Activated T-cell treated with anti-CD3 and anti-CD28 coated beads for 4 hours (primary cell): ENCODE data around the gene EHD1.
"Not testable (repeated sequence)": the region's sequence is repeated elsewhere in the genome, so short reads cannot be mapped to it uniquely, and the experiment has no call there.

Experiments
- DNase-seq: peaks from one replicate; pipeline ENCODE4 v3.0.0-alpha.2; 2020

Gene EHD1

GRCh38 chr11:64817476-64817875 is 60.9 kb downstream of the EHD1 start:
- DNase-seq: no peak

GRCh38 chr11:64815433-64815832 is 63.0 kb downstream of the EHD1 start:
- not testable (repeated sequence) for DNase-seq

GRCh38 chr11:64814712-64815187 is 63.7 kb downstream of the EHD1 start:
- DNase-seq: no peak

DNA sequence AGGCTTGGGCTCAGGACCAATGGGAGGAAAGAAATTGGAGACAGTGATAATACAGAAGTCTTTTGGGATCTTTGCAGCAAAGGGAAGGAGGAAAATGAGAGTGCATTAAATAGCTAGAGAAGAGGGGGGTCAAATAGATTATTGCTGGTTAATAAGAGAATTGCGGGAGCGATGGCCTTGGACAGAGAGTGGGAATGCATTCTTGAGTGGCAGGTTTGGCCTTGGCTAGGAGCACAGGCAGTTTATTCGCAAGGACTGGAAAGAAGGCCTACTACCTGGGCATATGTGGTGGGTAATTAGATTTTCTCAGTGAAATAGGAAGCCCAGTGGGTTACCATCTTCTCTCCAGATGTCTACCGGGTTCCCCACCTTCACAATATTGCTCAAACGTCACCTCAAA is 64.6 kb downstream of the EHD1 start:
- no peak for DNase-seq

- no peak for DNase-seq
Measured at GRCh38 chr11:64810891-64811272, 67.5 kb downstream of the EHD1 start.

- DNase-seq: peak; percentile 60
Measured at GRCh38 chr11:64810271-64810890, 68.0 kb downstream of the EHD1 start, which contains the start of gene MEN1. TSS of gene MEN1 (minus strand) at chr11:64810551. CDS start at chr11:64810109, 442 bp downstream.

DNA sequence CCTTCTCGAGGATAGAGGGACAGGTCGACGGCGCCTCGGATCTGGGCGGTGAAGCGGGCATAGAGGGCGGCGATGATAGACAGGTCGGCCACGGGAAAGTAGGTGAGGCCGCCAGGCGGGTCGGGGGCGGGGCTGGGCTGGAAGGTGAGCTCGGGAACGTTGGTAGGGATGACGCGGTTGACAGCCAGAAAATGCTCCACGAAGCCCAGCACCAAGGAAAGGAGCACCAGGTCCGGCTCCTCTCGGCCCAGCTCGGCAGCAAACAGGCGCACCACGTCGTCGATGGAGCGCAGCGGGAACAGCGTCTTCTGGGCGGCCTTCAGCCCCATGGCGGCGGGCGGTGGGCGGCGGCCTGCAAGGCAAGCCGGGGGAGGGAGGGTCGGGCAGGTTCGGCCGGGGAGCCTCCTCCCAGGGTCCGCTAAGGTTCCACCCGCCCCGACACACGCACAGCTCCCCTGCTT is 68.6 kb downstream of the EHD1 start:
- no peak for DNase-seq

GRCh38 chr11:64805481-64805880 is 72.9 kb downstream of the EHD1 start:
- DNase-seq: no peak

DNA sequence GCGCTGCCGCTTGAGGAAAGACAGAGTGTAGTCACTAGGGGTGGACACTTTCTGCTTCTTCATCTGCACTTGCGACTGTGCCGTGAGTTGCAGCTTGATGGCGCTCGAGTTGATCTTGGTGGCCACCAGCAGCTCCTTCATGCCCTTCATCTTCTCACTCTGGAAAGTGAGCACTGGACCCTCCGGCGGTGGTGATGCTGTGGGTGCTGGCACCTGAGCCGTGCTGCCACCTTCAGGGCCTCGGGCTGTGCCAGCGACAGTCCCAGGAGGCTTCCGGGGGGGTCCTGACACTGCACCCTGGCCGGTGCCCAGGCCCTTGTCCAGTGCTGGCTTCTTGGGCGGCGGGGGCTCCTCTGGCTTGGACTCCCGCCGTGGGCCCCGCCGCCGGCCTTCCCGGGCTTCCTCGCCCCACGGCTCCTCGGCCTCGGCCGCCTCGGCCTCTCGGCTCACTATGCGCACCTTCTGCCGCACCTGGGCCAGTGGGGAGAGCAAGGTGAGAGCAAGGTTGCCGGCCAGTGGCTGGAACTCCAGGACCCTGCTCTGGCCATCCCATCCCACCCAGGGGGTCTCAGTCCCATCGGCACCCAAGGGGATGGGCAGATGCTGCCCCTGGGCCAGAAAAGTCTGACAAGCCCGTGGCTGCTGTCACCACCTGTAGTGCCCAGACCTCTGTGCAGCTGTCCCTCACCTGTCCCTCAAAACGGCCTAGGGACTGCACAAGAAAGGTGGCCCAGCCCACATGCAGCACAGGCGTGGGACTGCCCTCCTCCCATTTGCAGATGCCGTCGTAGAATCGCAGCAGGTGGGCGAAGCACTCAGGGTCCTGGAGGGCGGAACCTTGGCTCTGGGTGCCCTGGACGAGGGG is 73.8 kb downstream of the EHD1 start:
- DNase-seq: no peak

DNA sequence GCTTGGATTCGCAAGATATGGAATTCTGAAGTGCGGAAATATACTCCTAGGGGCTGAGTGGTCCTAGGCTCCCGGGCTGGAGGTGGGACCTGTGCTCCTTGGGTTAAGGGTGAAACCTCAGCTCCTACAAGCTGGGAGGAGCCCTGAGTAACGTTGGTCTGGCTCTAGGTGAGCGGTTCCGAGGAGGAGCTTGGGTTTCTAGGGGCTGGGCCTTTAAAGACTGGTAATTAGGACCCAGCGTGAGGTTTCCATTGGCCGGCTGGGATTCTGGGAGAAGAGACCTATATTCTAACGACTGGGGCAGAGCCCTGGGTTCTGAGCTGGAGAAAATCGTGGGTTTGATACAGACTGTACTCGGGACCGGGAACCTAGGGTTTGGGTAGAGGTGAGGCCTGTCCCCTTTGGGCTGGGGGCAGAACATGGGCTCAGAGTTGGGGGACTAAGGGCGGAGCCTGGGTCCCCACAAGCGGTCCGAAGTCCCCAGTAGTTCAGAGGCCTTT is 74.5 kb downstream of the EHD1 start:
- DNase-seq: no peak

- peak; percentile 80 for DNase-seq
Measured at GRCh38 chr11:64803158-64803845, 75.1 kb downstream of the EHD1 start, which contains the start of gene MAP4K2. TSS of gene MAP4K2 (minus strand) at chr11:64803214. CDS start at chr11:64803149, 65 bp downstream.

- DNase-seq: no peak
Measured at GRCh38 chr11:64802370-64803157, 75.9 kb downstream of the EHD1 start.
